Fibroblast of upper back skin (primary cell): ENCODE results near the gene RFX3.

ENCODE experiments used
- DNase-seq: peaks from one replicate; pipeline ENCODE4 v3.0.0-alpha.2; 2013

RFX3 gene

DNA sequence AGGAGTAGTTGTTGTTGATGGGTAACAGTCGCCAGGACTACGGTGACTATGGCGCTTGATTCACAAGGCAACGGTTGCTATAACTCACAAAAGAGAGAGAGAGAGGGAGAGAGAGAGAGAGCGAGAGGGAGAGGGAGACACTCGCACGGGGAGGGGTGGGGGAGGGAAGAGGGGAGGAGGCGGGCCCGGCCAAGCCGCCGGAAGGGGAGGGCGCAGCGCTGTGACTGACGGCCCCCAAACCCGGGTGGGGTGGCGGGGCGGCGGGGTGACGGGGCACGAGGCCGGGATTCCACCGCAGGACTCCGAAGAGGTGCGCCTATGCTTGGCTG, at the start of gene RFX3:
Gene RFX3 (minus strand): TSS at position 166 of the 329 bp plus-strand sequence. CDS start 130,413 bp downstream, outside the sequence.
- peak; percentile 95 for DNase-seq

DNA sequence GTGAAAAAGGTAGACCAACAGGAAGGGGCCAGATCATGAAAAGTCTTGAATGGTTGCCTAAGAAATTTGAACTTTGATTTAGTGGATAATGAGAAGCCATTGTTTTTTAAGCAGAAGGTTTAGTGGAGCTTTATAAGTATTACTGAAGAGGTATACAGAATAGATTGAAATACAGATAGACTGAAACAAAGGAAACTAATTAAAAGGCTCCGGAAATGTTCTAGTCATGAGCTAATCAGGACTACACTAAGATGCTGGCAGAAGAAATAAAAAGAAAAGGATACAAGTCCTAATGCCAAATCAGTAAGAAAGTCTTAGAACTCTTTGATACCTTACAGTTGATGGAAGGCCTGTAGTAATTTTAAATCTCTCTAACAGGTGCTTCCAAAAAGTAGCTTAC, 45.7 kb upstream of the RFX3 start:
- no peak for DNase-seq

DNA sequence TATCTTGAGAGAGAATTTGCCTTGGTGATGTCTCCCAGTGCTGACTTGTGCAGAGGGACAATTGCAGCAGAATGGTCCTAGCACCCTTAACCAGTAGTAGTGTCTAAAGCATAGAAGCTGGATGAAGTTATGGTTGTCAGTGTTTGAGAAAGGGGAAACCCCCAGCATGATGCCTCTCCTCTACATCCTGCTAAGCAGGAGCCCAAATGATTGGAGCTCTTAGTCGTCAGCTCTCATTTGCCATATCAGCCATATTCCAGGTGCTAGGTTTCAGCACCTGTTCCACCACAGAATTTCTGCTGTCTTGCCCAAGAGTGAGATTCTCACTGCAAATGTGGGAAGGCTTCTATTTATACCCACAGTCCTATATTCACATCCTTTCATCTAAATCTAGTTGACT, 43.7 kb upstream of the RFX3 start:
- no peak for DNase-seq

DNA sequence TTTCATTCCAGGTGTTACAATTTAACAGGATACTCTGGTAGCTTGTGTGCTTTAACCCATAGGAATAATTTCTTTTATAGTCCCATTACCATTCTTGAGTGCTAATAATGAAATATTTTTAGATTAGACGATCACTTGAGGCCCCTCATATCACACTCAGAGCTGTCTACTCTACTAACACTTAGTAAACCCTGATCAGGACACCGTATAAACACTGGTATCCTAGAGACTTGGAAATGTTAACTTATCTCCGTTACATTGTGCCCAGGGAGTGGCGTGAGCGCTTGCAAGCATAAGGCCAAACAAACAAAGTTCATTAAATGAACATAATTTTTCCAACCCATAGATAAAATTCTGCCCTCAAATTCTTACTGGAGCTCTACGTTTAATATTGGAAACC, 42.2 kb upstream of the RFX3 start:
- no peak for DNase-seq

DNA sequence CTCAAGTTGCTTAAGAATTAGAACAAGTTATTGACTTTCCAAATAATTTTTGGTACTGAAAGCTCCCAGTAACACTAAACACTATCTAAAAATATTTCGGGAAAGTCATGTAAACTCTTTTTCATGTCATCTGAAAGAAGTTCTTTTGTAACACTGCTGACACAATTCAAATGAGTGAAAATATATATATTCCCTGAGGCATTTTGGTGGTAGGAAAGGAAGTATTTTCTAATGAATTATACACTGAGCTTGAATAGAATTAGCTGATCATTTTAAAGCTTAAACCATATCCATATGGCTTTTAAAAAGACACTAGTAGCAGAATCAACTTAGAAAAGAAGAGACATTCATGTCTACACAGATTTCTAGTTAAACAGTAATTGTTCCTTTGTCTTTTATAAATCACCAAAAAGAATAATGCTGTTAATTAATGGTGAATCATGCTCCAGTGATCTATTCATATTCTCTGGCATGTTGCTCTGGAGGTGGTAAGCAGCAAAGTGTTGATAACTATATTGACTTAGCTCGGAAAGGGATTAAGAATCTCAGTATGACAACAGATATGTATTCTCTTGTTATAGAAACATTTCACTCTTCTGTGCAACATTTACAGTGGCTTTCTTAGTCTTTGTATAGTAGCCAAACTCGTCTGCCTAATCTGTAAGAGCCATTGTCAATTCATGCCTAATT, 27.4 kb upstream of the RFX3 start:
- DNase-seq, result no peak

DNA sequence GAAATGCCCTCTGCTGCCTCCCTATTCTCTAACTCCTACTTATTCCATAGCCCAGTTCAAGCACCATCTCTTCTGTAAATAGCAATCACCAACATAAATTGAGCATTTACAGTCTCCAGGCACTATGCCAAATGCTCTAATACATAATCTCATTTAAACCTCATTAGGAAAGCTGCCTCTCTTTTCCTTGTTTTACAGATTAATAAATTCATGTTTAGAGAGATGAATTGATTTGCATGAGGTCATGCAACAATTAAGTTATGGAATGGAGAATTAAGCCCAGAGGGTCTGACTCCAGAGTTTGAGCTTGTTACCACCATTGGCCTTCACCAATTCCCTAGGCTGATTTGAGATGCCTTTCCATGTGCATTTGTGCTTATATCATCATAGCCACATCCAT, 23.4 kb upstream of the RFX3 start:
- DNase-seq, result no peak

DNA sequence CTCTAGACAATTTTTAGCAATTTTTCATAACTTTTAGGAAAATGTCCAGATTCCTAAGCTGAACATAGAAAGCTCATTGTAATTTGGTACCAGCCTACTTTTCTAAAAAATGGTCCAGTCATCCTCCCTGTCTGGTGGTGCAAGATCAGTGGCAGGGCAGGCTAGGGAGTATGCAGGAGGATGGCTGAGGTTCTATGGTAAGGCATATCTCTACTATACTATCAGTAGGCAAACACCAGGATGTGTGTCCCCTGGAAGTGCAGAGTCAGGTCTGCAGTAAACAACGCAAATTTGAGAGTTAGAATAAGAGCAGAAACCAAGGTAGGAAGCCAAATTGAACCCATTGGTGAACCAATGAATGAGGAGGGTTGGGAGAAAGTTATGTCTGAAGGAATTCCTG, 22.8 kb upstream of the RFX3 start:
- no peak for DNase-seq

DNA sequence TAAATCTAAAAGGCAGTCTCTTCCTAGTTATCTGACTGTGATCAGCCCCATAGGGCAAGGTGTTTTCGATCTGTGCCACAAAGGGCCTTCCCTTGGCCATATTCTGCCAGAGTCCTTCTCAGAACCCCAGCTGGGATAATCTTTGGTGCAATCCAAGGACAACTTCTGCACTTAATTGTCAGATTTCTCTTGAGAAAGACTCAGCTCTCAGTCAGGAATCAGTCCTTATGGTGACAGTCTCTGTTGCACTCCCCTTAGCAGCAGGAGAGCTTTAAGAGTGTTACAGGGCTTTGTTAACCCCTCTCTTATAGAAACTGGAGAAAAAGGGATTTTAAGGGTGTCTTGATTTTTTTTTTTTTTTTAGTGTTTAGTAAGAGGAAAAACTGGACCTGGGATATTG, 15.4 kb upstream of the RFX3 start:
- no peak for DNase-seq

DNA sequence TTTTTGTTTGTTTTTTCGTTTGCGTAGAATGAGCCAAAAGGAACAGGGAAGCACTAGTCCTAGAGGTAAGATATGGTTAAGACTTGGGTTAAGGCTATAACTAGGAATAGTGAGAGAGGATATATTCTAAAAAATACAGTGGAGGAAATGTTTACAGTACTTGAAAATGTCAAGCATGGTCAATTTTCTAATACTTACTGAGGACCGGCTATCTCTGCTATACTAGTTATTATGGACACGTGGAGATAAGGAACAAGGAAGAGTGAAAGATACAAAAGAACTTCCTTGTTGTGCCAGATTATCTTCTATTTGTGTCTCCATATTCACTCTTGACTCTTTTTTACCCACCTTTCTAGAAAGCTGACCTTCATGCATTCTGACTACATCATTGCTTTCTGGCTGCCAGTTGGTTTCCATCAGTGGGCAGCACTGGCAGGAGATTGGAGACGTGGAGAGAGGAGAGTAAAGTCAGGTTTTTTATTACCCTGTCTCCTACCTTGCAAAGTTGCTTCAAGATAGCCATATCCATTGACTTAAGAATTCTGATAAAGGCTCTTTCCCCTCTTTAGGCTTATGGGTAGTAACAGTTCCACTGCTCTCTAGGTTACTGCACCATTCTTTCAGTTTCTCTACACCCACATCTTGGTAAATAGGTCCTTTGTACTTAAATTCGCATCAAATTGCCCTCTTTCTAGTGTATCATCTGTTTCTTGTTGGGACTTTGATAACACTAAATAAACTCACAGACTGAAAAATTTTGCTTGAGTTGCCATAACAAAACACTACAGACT, 9.0 kb upstream of the RFX3 start:
- no peak for DNase-seq

DNA sequence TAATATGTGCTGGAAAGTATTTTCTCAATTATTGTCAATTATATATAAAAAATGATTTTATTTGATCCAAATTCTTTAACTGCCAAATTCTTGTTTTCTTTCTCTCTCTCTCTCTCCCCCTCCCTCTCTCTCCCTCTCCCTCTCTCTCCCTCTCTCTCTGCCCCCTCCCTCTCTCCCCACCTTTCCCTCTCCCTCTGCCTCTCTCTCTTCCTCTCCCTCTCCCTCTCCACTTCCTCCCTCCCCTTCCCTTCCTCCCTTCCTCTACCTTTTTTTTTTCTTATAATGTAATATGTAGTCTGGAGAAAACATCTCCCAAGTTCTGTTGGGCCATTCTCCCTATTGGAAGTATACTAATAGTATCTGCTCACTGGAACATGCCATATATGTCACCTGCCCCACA, 6.4 kb upstream of the RFX3 start:
- DNase-seq, result no peak

DNA sequence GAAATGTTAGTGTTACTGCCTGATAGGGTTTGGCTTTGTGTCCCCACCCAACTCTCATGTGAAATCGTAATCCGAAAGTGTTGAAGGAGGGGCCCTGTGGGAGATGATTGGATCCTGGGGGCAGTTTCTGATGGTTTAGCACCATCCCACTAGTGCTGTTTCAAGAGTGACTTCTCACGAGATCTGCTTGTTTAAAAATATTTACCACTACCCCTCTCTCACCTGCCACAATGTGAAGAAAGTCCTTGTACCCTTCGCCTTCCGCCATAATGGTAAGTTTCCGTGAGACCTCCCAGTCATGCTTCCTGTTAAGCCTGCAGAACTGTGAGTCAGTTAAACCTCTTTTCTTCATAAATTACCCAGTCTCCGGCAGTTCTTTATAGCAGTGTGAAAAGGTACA, 2.6 kb upstream of the RFX3 start:
- no peak for DNase-seq

DNA sequence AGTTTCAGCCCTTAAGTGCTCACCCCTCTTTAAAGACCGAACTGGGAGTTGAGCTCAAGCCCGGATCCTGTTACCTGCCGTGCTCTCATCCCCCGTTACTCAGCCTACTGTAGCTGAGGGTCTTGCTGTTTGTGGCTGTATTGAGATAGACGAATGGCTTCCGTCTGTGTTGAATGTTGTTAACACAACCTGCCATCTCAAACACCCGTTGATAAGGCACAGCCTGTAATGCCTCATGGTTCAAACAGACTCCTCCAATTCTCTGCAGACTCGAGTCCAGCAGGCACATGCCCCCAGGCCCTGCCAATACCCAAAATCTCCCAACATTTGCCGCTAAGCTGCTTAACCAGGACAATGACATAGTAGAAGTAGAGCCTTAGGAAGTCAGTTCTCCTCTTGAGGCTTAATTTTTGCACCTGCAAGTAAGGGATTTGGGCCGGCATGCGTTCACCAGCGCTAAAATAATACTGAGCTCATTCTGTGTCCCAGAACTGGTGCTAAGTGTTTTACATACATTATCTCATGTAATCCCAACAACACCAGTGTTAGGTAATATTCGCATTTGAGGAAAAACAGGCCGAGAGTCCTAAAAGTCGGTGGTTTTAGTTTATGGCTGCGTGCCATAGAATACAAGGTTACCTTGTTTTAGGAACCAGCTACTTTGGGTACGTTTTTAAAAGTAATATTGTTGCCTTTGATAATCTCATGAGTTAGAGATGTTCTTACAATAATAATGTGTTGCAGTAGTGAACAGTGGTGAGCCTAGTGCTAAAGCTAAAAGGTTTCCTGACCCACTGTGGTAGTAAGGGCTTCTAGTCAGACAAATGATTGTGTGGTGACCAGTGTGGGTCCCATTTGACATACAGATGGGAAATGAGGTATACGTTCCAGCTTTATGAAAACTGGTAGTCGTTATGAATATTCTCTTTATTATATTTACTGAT, 1.5 kb upstream of the RFX3 start:
- DNase-seq, result no peak

DNA sequence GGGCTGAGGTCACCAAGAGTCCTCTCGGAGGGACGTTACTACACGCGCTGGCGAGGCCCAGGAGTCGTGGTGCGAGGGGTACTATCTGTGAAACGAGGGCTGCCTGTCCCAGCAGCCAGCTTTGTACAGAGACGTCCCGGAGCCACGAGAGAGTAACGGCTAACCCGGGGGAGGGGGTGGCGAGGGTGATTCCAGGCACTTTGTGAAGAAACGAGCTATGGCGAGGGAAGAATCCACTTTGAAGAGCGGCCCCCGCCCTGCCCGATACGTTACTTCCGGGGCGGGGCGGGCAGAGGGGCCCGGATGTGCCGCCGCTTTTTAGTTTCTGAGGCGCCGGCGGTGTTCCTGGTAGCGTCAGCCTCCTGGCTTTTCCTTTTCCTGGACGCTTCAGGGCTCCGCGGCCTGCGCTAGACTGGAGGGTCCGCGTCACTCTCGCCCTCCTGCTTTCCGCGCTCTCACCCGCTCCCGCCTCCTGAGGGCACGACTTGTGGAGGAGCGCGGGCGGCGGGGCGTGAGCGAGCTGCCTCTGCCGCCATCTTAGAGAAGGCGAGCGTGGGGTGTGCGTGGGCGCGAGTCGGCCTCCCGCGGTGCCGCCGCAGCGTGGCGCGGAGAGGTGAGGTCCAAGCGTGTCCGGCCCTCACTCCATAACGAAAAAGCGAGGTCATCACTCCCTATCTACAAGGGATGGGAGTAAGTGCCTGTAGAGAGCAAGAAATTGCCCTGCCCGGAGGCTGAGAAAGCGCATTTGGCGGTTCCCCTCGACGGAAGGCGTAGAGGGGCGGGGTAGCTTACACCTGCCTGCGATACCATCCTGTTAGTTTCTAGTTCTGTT, 580 bp upstream of the RFX3 start:
- peak; percentile 86 for DNase-seq

DNA sequence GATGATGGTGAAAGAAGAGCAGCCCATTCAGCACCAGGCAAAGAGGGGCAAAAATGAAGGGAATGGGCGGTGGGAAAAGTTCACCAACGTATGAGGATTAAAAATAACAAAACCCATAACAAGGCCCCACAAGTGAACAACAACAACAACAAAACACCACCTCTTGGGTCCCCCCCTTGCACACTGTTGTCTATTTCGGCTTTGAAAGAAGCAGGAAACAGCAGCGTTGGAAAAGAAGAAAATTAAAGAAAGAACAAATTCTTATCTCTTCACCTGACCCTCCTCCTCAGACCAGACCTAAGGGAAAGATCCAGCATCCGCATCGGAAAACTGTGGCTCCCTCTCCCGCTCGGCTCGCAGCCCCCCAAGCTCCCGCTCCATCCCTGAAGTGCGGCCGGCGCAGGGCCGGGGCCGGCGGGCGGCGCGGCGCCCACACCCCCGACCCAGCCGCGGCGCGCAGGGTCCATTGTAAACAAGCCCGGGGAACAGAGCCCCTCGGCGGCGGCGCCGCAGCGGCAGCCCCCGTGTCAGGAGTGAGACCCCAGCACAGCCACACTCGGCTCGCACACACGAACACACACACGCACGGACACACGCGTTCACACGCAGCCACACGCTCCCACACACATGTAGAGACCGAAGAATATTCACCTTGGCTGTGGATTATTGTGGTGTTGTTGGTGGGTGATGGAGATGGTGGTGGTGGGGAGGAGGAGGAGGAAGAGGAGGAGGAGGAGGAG, 535 bp downstream of the RFX3 start:
- no peak for DNase-seq

DNA sequence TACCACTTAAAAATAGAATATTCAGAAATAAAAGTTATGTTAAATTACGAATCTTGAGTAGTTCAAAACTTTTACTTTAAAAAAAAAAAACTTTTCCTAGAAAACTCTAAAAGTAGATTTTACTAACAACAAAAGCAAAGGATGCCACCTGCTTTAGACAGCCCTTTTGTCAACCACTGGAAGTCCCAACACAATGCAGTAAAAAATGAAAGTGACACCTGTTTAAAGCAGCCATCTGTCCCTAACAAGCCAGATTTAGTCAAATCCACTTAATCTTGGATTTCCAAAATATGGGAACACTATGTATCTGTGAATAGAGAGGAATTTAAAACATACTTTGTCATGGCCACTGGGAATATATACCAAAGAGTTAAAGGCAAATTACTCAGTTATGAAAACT, 3.8 kb downstream of the RFX3 start:
- DNase-seq, result no peak

DNA sequence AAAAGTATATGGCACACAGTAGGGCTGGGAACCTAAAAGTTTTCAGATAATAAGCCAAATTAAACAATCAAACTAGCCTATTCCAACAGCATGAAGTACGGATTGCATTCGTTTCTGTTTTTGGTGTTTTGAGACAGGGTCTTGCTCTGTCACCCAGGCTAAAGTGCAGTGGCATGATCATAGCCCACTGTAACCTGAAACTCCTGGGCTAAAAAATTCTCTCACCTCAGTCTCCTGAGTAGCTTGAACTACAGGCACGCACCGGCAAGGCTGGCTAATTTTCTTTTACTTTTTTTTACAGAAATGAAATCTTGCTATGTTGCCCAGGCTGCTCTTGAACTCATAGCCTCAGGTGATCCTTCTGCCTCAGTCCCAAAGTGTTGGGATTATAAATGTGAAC, 5.2 kb downstream of the RFX3 start:
- DNase-seq, result no peak

DNA sequence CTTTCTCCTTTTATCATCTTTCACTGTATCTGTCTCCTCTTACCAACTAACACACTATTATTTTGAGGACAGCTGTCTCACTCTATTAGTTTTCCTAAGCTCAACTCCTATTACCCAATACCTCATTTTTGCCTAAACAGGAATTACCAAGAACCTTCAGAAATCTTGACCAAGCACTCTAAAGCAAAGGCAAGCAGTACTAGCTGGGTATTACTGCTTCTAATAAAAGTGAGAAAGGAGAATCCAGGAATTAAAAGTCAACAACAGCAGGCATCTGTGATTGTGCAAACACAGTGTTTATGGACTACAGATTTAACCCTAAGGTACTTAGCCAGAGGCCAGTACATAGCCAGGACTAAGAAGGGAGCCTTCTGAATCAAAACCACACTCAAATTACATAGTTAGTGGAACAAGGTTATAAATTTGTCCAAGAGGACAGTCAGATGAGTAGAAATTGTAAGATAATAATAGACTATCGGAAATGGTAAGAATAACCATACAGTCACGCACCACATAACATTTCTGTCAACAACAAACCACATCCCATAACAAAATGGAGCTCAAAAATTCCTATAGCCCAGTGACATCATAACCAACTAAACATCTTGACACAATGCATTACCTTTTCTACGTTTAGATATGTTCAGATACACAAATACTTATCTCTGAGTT, 8.3 kb downstream of the RFX3 start:
- no peak for DNase-seq

DNA sequence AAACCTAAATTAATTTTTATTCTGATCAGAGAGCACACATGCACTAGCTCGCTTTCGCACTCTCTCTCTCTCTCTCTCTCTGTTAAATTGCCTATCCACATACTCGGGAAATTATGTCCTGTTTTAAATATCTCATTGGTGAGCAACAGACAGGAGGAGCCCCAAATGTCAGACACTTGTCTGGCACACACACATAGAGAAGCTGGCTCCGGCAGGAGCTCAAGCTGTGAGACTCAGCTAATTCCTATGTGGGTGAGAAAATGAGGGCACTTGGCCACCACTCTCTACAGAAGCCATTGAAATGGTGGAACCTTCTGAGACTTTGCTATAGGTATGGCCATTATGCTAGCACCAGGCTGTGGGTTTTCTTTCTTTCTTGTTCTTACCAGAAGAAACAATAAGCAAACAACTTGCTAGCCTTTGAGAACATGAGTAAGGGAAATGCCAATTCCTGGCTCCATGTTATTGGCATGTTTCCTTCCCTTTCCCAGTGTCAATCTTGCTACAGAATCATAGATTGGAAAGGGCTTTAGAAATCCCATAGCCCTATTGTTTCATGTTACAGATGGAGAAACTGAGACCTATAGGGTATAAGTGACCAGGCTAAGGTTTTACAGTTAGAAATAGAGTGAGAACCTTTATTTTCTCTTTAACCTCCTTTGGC, 9.0 kb downstream of the RFX3 start:
- DNase-seq, result no peak

DNA sequence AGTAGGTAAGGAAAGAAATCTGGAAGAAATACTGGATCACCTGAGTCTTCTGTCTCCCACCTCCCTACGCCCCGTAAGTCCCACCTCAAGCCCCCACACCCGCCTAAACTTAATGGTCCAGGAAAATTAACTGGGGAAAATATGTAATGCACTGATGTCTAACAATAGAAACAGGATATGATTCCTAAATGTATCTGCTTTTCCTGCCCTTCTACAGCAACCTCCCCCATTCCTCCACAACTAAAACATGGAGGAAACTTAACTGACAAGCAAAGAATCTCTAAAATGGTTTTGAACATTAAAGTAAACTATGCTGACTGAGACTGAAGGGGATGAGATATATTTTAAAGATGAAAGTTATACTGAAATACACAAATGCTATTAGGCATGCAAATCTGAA, 10.4 kb downstream of the RFX3 start:
- DNase-seq, result no peak

DNA sequence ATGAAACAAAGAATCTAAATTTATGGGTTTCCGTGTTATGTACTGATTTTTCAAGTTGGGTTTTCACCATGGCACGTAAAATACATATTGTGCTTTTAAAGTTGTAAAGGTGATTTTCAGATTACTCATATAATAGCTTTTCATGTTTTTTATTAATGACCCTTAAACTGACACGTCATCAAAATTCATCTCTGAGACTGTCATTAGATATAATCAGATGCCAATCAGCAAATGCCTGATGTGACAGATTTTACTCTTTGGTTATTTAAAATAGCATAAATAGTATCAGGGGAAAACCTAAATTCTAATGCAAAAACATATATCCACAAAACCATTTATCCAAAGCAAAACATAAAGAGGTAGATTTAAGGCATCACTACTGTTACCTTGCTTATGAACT, 11.0 kb downstream of the RFX3 start:
- DNase-seq, result no peak

DNA sequence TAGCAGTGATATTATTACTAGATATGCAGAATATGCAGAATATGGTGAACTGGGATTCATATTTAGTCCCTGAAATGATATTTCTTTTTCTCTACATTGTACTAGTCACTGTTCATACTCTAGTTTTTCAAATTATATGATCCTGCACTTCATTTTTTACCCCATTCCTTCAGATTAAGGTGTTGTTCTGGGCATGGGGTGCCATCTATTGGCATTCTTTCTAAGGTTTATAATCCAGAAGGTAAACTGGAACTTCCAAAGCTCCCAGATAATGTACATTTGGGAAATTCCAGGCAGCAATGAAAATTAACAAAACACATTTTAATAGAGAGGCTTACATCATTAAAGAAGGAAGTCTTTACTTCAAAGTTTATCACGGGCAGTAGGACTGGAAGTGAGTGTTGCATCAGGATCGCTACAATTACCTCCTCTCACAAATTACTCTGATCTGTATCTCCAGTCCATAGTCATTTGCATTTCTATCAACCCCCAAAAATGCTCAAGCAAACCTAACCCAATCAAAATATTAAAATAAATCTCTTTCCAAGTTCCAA, 12.5 kb downstream of the RFX3 start:
- no peak for DNase-seq
